BE2C (cell line): ENCODE data around the gene P2RX6.

Experiments used
- DNase-seq: peaks from one replicate; pipeline ENCODE4 v3.0.0-alpha.2; 2020
- H3K27me3 ChIP-seq: fragments of 250-450 bp; sonication (Bioruptor Pico); 2 replicates; pipeline ENCODE4 v1.5.1; 2020; ENCODE audit warnings: mild to moderate bottlenecking
- H3K36me3 ChIP-seq: fragments of 250-450 bp; sonication (Bioruptor Pico); 2 replicates; pipeline ENCODE4 v1.5.1; 2020; ENCODE audit warnings: mild to moderate bottlenecking
- H3K4me1 ChIP-seq: fragments of 250-450 bp; sonication (Bioruptor Pico); 2 replicates; pipeline ENCODE4 v1.5.1; 2020
- H3K4me3 ChIP-seq: 2 replicates; pipeline ENCODE4 v1.5.1; 2011; ENCODE audit warnings: low read depth, low read length
- H3K9me3 ChIP-seq: fragments of 250-450 bp; sonication (Bioruptor Pico); 2 replicates; pipeline ENCODE4 v1.5.1; 2020
- TF ChIP-seq, protein P1 (sequence below): IDR thresholded peaks from 2 replicates; pipeline ENCODE4 v1.5.1; 2012; ENCODE audit warnings: mild to moderate bottlenecking, low read depth, low read length

The P2RX6 gene

DNA sequence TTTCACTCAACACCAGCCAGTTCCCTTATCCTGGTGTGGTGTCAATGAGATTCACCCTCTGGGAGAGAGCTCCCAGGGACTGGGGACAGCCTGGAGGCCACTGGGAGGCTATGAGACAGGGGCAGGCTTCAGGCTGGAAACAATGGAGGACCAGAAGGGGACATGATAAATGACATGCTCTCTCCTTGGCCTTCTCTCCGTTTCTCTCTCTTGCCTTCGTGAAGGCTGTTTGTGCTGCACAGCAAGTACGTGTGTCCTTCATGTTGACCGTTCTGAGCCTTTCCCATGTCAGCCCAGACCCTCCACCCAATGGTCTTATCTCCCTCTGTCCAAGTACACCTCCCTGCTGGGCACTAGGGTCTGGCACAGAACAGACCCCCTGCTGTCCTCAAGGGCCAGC lies 34.4 kb upstream of the P2RX6 start:
- H3K27me3 ChIP-seq = no peaks in the 10 kb centered on the region
- TF ChIP-seq, protein P1, sequence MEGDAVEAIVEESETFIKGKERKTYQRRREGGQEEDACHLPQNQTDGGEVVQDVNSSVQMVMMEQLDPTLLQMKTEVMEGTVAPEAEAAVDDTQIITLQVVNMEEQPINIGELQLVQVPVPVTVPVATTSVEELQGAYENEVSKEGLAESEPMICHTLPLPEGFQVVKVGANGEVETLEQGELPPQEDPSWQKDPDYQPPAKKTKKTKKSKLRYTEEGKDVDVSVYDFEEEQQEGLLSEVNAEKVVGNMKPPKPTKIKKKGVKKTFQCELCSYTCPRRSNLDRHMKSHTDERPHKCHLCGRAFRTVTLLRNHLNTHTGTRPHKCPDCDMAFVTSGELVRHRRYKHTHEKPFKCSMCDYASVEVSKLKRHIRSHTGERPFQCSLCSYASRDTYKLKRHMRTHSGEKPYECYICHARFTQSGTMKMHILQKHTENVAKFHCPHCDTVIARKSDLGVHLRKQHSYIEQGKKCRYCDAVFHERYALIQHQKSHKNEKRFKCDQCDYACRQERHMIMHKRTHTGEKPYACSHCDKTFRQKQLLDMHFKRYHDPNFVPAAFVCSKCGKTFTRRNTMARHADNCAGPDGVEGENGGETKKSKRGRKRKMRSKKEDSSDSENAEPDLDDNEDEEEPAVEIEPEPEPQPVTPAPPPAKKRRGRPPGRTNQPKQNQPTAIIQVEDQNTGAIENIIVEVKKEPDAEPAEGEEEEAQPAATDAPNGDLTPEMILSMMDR = no peak
- no peak overlapping the region for H3K4me3 ChIP-seq
- H3K9me3 ChIP-seq = no peaks in the 10 kb centered on the region
- peaks cover 5% of the 10 kb centered on the region; the same call in 1 of the 2 replicates for H3K36me3 ChIP-seq
- H3K4me1 ChIP-seq = no peaks in the 10 kb centered on the region
- DNase-seq = no peak

DNA sequence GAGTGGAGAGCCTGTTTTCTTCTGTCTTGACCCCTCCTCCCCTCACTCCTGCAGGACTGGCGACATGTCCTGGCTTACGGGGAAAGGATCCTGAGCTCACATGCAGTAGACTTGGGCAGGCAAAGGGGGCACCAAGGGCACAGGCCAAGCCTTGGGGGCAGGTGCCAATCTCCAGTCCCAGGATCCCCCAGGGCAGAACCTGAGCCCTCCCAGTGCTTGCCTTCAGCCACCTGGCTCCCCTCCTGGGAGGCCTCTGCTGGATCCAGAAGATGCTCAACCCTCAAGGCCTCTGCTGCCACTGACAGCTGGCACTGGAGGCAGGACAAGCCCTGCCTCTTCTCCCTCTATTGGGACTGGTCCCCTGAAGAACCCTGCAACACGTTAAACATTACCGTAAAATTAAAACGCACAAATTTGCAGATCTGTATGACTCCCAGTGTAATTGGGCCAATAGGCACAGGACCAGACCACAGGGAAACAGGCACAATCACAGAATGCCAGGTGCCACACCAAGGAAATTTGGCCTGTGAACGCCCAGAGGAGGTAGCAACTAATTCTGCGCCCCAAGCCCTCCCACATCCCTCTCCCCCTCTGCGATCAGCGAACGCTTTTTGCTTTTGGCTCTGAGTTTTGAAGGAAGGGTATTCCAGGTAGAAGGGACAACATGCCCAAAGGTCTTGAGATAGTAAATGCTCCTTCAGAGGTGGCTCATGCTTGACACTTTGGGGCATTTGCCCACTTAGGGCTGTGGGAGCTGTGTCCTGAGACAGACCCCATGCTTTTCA lies 33.8 kb upstream of the P2RX6 start:
- H3K4me3 ChIP-seq = peak overlapping the region; percentile 93

DNA sequence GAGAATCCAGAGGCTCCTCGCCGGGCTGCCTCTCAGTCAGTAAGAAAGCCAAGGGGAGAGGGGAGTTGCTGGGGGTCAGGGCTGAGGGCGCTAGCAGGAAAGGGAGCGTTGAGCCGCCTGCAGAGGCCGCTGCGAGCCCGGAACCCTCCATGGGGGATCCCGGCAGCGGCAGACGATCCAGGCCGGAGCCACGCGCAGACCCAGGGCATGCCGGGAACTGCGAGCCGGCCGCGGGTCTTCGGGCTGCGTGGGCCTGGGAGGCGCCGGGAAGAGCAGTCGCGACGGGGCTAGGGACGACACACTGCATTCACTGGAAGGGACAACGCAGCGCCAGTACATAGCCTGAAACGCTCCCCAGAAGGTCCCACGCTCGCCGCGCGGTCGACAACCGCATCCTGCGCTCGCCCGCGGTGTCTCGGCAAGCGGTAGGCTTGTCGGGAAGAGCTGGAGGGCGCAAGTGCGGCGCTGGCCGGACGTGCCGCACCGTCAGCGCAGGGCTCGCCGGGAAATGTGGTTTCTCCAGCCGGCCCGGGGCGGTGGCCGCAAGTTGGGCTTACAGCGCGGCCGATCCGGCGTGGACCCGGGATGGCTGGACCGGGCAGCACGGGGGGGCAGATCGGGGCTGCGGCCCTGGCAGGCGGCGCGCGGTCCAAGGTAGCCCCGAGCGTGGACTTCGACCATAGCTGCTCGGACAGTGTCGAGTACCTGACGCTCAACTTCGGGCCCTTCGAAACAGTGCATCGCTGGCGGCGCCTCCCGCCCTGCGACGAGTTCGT lies 33.0 kb upstream of the P2RX6 start, which contains the start of gene LZTR1:
TSS of gene LZTR1 (plus strand) at position 511 of the 776 bp plus-strand sequence. CDS start at position 586, 75 bp downstream.
- DNase-seq = peak; percentile 89
- H3K9me3 ChIP-seq = no peaks in the 10 kb centered on the region
- H3K4me3 ChIP-seq = peak within 1 kb of the TSS; percentile 93
- peaks cover 8% of the 10 kb centered on the region for H3K36me3 ChIP-seq
- H3K27me3 ChIP-seq = no peaks in the 10 kb centered on the region
- H3K4me1 ChIP-seq = no peaks in the 10 kb centered on the region
- TF ChIP-seq, protein P1 = peak; percentile 69

More for the DNA sequence above, 33.8 kb upstream of the P2RX6 start:
- TF ChIP-seq, protein P1 = no peak
- H3K4me1 ChIP-seq = no peaks in the 10 kb centered on the region
- DNase-seq = no peak
- H3K9me3 ChIP-seq = no peaks in the 10 kb centered on the region
- peaks cover 5% of the 10 kb centered on the region; the same call in 1 of the 2 replicates for H3K36me3 ChIP-seq
- no peaks in the 10 kb centered on the region for H3K27me3 ChIP-seq

DNA sequence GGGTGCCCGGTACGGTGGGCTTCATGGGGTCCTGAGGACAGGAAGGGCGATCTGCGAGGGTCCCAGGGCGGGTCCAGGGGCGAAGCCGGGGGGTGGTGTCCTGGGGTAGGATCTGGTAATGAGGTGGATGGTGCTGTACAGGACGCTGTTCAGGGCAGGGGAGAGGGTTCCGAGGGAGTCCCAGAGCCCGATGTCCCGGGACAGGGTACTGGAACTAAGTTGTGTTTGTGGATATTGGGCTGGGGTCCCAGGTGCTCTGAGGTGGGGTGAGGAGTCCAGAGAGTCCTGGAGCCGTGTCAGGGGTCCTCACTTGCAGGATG lies 32.4 kb upstream of the P2RX6 start:
- TF ChIP-seq, protein P1 = no peak
- no peak for DNase-seq
- Histone ChIP-seq H3K4me1 (no peaks in the 10 kb centered on the region), H3K27me3 (no peaks in the 10 kb centered on the region), H3K9me3 (no peaks in the 10 kb centered on the region), H3K4me3 (peak overlapping the region; percentile 93), H3K36me3 (peaks cover 8% of the 10 kb centered on the region)

DNA sequence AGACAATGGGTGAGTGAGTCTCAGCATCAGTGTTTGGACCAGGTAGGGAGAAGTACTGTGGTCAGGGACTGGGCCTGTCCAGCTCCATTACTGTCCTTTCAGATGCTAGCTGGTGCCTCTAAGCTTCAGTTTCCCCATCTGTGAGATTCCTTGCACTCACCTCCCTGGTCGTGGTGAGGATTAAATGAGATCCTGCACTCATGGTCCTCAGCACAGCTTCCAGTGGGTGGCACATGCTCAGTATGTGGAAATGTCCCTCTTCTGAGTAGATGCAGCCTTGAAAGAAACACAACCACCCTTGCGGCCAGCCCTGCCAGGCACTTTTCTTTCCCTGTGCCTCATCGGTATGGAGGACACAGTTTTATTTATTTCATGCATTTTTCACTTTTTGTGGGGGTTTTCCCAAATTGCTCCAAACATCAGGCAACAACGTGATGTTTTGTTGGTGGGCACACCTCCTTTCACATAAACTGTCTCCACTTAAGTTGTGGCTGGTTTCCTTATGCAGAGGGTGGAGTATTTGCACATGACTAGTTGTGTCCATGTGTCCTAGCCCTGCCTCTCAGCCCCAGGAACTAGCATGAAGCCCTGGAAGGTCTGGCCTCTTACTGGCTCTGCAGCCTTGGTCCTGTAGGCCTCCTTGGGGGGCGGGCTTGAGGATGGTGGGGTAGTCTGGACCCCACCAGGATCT lies 31.7 kb upstream of the P2RX6 start:
- Histone ChIP-seq H3K4me3 (peak overlapping the region; percentile 93), H3K36me3 (peaks cover 8% of the 10 kb centered on the region), H3K9me3 (no peaks in the 10 kb centered on the region), H3K27me3 (no peaks in the 10 kb centered on the region), H3K4me1 (no peaks in the 10 kb centered on the region)
- no peak for DNase-seq
- TF ChIP-seq, protein P1 = no peak
